GM19452 (cell line): Measurements from ENCODE around the gene SBF2.

ENCODE experiments used
- ATAC-seq: cut with Tn5 transposase; IDR thresholded peaks from one replicate; pipeline ENCODE4 v1.9.1; 2021; ENCODE audit not compliant: unreplicated experiment

Gene SBF2

DNA sequence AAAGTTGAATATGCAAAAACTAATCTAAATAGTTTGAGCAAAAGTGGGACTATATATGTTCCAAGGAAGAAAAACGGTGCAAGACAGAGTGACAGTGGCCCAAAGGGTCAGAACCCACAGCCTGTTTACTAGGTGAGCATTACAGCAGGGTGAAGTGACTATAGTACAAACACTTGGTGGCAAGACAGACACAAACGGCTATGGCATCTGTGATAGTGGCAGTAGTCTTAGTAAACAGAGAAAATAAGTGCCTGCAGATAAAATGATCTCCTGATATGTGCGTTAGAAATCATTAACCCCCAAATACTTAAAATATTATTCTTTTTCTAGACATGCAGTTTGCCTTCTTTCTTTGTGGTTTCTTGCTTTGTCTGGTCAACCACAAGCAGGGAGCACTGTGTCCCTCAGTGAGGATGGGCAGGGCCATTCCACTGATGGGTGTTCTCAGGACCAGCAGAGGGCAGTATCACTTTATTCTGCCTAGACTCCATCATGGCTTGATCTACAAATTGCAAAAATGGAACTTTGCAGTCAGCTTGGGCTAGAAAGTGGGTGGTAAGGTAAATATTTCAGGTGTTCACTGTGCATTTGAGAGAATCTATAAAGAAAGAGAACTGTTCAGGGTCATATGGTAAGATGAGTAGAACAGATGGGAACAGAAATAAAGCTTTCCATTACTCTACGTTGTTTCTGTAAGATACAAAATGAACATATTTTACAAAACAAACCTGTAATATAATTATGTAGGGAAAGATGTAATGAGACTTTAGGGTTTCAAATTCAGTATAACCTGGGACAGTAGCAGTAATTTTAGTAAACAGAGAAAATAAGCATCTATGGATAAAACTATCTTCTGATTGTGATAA, 431.9 kb downstream of the SBF2 start:
- ATAC-seq, result peak; percentile 92

DNA sequence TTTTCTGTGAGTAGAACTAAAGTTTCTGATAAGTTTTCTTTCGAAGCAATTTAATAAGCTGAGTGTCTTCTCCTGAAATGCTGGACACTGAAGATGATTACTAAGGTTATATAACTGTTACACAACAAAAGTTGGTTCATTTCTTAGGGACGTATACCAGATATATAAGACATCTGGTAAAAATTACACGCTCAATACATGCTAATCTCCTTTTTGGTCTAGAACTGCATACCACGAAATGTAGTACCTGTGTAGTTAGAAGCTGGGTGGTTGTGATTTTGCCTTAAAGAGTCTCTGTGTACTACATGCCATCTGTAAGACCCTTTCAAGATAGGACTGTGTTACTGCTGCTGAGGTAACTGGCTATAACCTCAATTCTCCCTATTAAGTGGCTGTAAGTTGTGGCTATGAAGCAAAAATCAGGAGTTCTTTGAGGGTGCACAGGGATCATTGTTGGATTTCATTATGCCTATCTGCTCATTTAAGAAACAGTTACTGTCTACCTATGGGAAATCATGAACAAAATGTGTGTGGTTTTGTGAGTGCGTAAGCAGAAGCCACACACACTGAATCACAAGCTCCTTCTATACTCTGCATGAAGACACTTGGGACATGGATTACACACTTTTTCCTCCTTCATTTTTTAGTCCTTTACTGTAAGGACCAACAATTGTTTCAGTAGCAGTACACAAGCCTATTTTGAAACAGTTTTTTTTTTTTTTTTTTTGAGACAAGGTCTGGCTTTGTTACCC, 434.3 kb downstream of the SBF2 start:
- ATAC-seq, result no peak

DNA sequence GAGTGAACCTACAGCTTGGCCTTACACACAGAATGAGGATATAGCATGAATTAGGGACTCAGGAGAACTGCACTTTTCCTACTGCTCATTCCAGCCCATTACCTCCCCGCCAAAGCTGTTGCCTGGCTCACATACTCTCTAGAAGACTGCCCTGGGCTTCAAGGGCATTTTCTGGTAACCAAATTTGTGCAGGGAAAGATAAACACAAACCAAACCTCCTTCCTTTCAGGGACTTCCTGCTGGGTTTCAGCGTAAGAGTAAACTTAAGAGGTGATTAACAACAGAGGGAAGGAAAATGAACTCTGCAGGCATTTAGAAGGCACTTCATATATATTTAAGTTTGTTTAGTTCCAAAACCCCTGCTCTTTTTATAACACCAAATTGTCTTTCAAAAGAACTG, 435.2 kb downstream of the SBF2 start:
- no peak for ATAC-seq

DNA sequence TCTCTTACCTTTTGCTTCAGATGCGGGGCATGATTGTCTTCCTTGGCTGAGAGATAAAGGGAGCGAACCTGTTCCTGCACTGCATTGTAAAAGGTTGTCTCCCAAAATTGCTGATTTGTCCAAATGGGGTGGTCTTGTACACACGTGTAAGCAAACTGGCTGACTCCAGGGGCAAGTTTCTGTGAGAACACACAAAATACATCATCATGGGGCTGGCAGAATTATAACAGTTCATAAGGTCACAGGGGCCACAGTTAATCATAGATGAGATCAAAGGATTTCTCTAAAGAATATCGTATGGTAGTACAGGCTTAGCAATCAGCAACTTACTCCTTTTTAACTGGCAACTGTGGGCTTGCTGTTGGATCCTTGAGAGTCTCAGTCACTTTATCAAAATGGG, 435.8 kb downstream of the SBF2 start:
- no peak for ATAC-seq

DNA sequence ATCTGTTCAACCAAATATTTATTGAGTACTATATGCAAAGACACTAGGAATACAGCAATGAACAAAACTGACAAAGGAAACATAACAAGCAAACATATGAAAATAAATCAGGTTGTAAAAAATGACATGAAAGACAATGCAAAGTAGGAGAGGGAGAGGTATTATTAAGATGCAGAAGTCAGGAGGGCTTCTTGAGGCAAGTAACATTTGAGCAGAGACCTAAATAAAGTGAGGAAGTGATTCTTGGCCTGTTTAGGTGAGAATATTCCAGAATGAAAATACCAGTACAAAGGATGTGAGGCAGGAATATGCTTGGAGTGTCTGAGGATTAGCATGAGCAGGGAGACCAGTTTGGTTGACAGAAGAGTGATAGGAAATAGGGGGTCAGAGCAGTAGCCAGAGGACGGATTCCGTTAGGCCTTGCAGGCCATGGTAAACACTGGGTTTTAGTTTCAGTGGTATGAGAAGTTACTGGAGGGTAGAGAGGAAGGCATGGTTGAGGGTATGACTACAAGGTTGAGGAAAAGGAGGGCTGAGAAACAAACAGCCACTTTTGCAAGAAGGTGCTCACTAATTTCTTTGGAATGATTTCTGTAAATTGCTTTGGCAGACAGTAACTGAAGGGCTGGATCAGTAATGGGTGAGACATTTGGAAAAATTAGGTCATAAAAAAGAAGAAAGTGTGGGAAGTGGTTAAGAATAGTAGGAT, 438.3 kb downstream of the SBF2 start:
- peak; percentile 73 for ATAC-seq

DNA sequence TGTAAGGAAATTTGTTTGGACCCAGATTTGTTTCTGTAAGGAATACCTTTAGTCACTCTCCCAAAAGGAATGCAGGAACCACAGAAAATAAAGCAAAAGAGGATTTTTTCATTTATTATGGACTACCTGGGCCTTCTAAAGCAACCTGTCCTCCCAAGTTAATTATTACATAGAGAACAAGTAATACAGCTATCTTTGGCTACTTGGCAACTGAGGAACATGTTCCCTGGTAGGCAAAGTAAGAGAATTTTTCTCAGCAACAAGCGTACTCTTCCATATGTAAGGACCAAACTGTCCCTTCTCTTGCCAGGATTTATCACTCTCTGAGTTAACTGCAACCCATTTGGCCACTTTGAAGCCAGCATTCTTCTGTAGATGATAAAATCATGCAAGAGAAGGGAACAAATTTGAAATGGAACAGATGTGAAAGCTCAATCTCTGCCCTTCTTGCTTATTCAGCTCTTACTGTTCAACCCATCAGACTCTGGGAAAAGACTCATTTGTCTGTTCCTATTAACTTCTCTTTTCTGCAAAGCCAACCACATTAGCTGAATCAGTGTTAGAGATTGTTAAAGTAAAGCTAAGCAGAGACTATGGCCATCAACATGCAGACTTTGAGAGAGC, 440.0 kb downstream of the SBF2 start:
- no peak for ATAC-seq

DNA sequence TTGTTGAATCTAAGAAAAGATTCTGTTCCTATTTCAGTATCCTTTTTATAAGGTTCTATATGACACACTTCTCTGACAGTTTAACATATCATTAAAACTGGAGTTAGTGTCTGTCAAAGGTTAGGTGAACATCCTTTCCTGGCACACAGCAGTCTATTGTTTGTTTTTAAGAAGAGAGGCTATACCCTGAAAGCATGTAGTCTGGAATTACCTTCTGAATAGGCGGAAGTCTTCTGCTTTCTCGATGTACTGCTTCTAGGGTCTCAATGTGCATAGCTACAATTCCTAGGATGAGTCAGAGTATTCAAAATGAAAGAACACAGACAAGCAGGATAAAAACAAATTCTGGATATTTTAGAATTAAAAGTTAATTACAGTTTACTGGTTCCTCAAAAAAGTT, 441.6 kb downstream of the SBF2 start:
- ATAC-seq, result no peak

DNA sequence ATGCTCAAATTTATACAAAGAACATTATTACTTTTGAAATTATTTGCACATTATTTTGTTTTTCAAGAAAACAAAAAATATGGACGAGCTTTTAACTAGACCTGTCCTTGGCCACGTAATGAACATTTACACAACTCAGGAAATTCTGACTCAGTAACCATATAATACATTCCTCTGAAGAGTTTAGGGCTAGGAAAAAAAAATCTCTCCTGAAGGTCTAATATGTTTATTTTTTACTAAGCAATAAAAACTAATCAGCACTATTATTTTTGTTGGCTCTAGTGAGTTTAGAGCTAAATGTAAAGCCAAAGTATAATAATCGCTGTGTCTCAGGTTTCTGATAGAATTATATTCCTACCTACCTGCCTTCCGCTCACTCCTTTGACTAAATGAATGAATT, 442.7 kb downstream of the SBF2 start:
- no peak for ATAC-seq

DNA sequence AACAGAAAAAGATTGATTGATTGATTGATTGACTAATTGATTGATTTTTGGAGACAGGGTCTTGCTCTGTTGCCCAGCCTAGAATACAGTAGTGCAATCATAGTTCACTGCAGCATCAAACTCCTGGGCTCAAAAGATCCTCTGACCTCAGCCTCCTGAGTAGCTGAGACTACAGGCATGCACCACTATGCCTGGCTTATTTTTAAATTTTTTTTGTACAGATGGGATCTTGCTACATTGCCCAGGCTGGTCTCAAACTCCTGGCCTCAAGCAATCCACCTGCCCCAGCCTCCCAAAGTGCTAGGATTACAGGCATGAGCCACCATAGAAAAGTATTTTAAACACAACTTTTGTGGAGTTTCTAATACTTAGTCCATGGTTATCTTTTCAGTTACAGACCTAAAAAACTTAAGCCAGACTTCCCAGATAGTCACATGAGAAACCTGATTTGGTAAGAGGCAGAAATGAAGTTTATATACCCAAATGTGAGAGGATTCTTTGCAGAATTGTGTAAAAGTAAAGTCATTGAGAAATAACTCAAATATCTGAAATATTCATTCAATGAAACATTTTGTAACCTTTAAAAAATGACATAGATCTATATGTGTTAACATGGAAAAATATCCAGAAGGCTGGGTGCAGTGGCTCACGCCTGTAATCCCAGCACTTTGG, 443.7 kb downstream of the SBF2 start:
- no peak for ATAC-seq

DNA sequence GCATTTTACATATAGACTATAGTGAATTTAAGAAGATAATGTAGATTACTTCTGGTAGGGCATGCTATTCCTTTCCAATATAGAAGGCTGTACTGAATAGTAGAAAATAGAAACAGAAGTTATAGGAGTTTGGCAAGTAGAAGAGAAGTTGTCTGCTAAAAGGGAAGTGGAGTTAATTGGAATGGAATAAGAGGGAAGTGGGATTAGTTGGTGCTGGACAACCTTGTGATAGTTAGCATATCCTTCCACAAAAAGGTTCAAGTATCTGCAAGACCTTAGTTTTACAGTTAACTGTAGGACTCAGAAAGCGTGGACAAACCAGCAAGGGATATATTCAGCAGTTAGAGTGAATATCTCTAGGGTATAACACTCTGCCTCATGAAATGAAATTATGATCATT, 444.6 kb downstream of the SBF2 start:
- no peak for ATAC-seq

DNA sequence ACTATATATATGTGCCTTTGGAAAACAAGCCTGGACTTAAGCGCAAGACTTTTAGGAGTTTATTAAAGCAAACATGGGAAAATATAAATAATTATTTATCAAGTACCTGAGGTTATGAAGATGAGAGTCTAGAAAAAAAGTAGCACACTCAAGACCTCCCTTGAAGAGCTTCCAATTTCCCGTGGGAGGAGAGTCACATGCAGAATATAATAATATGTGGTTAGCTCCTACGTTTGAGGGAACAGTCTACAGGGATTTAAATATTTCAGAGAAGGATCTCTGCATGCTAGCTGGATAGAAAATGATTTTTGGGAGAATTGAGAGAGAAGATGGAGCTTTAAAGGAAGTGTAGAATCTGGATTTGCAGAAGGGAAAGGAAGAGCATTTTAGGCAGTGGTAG, 446.4 kb downstream of the SBF2 start:
- ATAC-seq, result no peak

DNA sequence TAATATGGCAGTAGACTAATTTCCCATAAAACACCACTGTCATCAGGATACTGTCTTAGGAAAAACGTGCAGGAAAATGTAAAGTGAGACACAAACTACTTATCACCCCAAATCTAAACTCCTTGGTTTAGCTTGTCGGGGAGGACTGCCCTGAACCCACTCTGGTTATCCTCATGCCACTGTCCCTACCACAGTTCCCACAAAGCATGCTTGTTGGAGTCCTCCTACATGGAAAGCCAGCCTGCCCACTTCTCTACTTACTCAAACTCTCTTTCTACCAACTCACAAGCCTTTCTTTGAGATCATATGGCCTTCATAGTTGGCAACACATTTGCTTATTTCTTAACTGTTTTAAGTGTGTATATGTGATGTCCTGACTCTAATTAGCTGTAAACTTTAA, 451.1 kb downstream of the SBF2 start:
- ATAC-seq, result no peak

DNA sequence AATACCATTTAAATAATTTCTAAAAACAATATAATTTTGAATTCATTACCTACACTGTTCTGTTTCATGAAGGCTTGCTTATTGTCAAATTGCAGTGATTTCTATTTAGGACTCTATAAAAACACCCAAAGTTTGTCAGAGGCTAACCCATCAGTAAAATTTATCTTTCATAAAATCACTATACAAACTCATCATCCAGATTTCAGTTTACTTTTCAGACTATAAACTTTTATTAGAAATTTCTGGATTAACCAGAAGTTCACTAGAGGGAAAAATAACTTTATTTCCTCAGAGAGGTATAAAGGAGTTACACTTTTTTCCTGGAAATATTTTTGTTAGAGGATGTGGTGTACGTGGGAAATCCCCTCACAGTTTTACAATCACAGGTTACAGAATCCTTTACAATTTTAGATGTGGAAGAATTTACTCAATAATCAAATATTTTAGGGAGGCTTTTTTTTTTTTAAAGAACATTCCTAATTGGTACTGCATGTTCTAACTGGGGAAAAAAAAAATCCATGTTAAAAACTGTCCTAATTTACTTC, 453.5 kb downstream of the SBF2 start:
- ATAC-seq, result no peak

DNA sequence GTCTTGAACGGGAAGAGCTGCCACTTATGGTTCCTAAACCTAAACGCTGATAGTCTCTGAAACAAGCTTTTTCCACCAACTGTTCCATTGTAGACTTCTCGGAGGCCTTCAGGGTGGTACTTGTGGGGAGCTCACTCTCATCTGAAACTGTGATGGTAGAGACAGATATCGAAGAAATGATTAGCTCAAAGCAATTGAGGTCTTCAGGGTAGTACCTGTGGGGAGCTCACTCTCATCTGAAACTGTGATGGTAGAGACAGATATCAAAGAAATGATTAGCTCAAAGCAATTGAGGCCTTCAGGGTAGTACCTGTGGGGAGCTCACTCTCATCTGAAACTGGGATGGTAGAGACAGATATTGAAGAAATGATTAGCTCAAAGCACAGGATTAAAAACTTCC, 454.5 kb downstream of the SBF2 start:
- ATAC-seq, result no peak

DNA sequence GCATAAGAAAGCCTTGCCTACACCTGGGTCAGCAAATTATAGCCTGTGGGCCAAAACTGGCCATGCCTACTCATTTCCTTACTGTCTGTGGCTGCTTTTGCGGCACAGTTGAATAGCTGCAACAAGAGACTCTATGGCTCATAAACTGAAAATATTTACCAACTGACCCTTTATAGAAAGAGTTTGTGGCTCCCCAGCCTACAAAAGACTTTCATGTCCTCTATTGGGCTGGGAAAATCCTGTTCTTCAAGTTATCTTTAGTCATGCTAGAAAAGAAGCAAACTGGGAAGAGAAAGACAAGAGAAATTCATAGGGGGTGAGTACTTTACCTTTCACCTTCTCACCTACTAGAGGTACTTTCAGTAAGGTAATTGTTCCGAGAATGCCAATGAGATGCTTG, 455.1 kb downstream of the SBF2 start:
- ATAC-seq, result peak; percentile 79

DNA sequence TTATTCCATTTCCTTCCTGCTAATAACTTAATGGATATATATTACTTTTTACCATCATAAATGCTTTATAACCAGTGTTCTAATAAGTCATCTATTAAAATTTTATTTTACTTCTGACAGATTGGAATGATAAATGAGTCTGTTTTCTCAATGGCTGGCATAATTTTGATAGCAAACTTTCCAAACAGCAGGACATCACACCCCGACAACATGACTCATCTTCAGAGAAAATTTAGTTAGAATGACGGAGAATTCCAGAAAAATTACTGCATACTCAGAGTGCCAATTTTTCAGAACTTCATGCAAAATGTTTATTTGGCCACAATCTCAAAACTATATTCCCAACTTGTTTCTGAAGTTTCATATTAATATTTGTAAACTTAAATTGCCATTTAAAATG, 455.8 kb downstream of the SBF2 start:
- ATAC-seq, result no peak

DNA sequence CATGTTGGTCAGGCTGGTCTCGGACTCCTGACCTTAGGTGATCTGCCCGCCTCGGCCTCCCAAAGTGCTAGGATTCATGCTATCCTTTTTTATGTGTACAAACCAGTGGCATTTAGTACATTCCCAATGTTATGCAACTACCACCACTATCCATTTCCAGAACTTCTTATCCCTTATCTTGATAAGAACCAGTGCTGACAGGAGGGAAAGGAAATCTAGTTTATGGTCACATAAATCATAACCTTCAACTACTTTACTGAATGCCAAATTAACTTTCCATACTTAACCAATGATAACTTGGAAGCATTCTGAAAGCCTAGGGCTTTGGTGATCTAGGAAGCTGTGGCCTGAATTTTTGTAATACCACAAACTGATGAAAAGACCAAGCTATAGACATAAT, 459.7 kb downstream of the SBF2 start:
- ATAC-seq, result no peak

DNA sequence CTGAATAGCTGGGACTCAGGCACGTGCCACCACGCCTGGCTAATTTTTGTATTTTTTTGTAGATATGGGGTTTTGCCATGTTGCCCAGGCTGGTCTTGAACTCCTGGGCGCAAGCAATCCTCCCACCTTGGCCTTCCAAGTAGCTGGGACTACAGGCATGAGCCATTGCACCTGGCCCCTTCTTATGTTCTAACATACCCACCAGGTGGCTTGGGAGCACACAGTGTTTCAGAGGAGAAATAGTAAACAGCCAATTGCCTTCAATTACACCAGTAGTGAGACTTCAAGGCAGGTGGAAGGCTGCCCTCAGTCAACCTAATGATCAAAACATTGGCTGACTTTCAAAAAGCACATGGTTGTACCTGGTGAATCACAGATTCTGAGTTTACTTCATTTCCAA, 462.9 kb downstream of the SBF2 start:
- ATAC-seq, result no peak

DNA sequence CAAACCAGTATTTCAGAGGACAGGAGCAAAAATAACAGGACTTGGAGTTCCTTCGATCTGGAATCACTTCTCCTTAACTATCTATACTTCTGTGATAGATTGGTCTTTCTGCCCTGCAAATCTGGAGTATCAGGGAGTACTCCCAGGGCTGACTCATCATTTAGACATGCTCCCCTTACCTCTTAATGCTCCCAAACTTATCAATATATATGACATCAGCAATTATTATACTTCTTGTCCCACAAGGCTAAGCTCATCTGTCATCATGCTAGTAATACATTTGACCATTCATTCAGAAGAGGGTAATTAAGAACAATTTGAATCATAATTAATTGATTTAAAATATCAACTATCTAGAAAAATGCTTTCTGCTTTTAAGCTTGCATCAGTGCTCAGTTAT, 466.3 kb downstream of the SBF2 start:
- ATAC-seq, result no peak

DNA sequence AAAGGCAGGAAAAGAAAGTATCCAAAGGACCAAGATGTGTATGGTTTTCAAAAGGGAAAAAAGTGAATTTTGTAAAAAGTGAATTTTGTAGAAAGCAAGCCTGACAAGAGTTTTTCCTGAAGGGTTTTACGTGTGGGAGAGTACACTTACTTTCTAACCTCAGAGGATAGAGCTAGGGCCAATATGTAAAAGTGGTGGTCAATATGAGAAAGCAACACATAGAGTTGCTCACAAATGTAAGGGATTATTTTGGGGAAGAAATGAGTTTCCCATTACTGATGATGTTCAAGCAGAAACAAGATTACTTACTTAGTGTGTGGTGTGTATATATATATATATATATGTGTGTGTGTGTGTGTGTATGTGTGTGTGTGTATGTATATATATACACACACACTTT, 467.6 kb downstream of the SBF2 start:
- ATAC-seq, result no peak

DNA sequence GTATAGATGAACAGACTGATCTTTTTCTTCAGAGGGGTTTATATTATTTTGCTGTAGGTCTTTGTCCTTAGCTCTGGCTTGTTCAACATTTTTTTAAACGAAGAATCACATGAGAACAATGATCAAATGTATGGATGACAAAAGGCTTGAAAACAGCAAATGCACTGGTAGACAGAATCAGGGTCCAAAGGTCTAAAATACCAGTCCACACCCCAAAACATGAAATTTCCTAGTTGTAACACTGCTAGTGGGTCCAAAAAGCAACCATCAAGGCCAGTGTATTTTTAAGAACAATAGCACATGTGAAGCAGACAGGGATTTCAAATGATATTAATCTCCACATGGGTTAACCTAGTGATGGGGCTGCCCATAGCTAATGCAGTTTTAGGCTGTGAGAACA, 468.1 kb downstream of the SBF2 start:
- no peak for ATAC-seq
